Left lung (tissue), 10 donors: ENCODE data around the gene C1orf198. TPM values are rescaled to one million over a fixed set of nuclear protein-coding genes. Genes with fewer than 3 reads are reported as not detected.

Experiments
- ATAC-seq: fragments of 200-7000 bp; cut with Tn5 transposase; one replicate; pipeline ENCODE4 v1.9.1; 2020; ENCODE audit warnings: moderate library complexity
- DNase-seq, 4 donors: peaks; one replicate each; pipeline ENCODE4 v3.0.0-alpha.2; 2013 to 2020
- H3K27ac ChIP-seq, 2 donors: fragments of 200-600 bp; sonication (generic) in 1 of 2; one replicate each; pipeline versions ENCODE4 v1.5.0 to v1.8.0; 2020 to 2021
- H3K27me3 ChIP-seq, 2 donors: fragments of 200-600 bp; sonication (generic) in 1 of 2; one replicate each; pipeline versions ENCODE4 v1.5.0 to v1.8.0; 2020 to 2021
- H3K36me3 ChIP-seq, 2 donors: fragments of 200-600 bp; sonication (generic) in 1 of 2; one replicate each; pipeline versions ENCODE4 v1.5.0 to v1.8.0; 2020 to 2021
- H3K4me1 ChIP-seq, 2 donors: fragments of 200-600 bp; one replicate each; pipeline ENCODE4 v1.8.0; 2021
- H3K4me3 ChIP-seq, 2 donors: fragments of 200-600 bp; sonication (generic) in 1 of 2; one replicate each; pipeline versions ENCODE4 v1.5.0 to v1.8.0; 2020 to 2021; ENCODE audit warnings: mild to moderate bottlenecking in 1 of 2
- H3K9me3 ChIP-seq, 2 donors: fragments of 200-600 bp; sonication (generic) in 1 of 2; one replicate each; pipeline versions ENCODE4 v1.5.0 to v1.8.0; 2020 to 2021
- CTCF ChIP-seq, 2 donors: fragments of 200-600 bp; sonication (generic) in 1 of 2; IDR thresholded peaks; one replicate each; pipeline versions ENCODE4 v1.5.0 to v1.8.0; 2021; ENCODE audit warnings: antibody characterized with exemption in 2 of 2
- intact Hi-C, 2 donors: fragments of 100-400 bp; cut with DNase I; formaldehyde crosslinking; loops; one replicate each; pipeline versions ENCODE4 v1.11.2 to v1.14.2; 2022
- polyA plus RNA-seq, 6 donors: library from polyadenylated mRNA; unstranded; fragments of 120-200 nt; gene quantifications; one replicate each; pipeline ENCODE4 v1.2.1, GENCODE V29; 2013; ENCODE audit not compliant: insufficient read length in 6 of 6
- total RNA-seq, 2 donors: library from RNA; stranded (reverse); fragmentation: NEBNext Ultra II Directional; extraction: Animal tissue kit (Norgen Biotek cat#: 25700); gene quantifications; one replicate each; pipeline ENCODE4 v1.2.1, GENCODE V29; 2021
- donor health status: DM: no; HTN: yes; CAD: no.
- donor health status: DM: no; HTN: no; CAD: no.

Gene C1orf198
- total and polyA plus RNA-seq, 8 donors, result 36.2 to 116 (median 78.3) TPM

- DNase-seq (no peak), ATAC-seq (no peak)
- no peaks in the 10 kb centered on the region for H3K9me3 ChIP-seq
- no peak for TF ChIP-seq CTCF (IDR thresholded peaks at IDR 0.05)
- H3K4me1 ChIP-seq, result no peaks in the 10 kb centered on the region
- no peak overlapping the region for H3K27ac ChIP-seq
- H3K27me3 ChIP-seq, result no peaks in the 10 kb centered on the region
- H3K4me3 ChIP-seq, result no peak overlapping the region
- intact Hi-C loops, result no loop called here
- H3K36me3 ChIP-seq, result no peaks in the 10 kb centered on the region
These were observed 61.8 kb downstream of the C1orf198 start for GRCh38 chr1:230806552-230806951.

GRCh38 chr1:230804396-230804795, 63.9 kb downstream of the C1orf198 start:
- H3K9me3 ChIP-seq, result no peaks in the 10 kb centered on the region
- no peak for DNase-seq
- no peak for TF ChIP-seq CTCF (IDR thresholded peaks at IDR 0.05)
- no peak overlapping the region for H3K27ac ChIP-seq
- H3K27me3 ChIP-seq, result no peaks in the 10 kb centered on the region
- H3K36me3 ChIP-seq, result no peaks in the 10 kb centered on the region
- H3K4me3 ChIP-seq, result no peak overlapping the region
- intact Hi-C loops, result no loop called here
- no peaks in the 10 kb centered on the region for H3K4me1 ChIP-seq
- no peak for ATAC-seq

GRCh38 chr1:230800891-230801840, 67.2 kb downstream of the C1orf198 start:
- no peaks in the 10 kb centered on the region for H3K36me3 ChIP-seq
- TF ChIP-seq CTCF (IDR thresholded peaks at IDR 0.05), result no peak
- intact Hi-C loops, result no loop called here
- no peak overlapping the region for H3K4me3 ChIP-seq
- H3K27me3 ChIP-seq, result peaks cover 0 to 5% of the 10 kb centered on the region in 2 donors
- no peaks in the 10 kb centered on the region for H3K4me1 ChIP-seq
- no peak overlapping the region for H3K27ac ChIP-seq
- H3K9me3 ChIP-seq, result no peaks in the 10 kb centered on the region
- ATAC-seq (peak; percentile 33), DNase-seq (no peak)

- intact Hi-C loops, result loop anchor here in 1 of 2 donors (5.0 kb wide), 2 partner anchors 119 to 414 kb away; no protein-coding TSS in a partner anchor
- no peak for DNase-seq
- no peaks in the 10 kb centered on the region for H3K4me1 ChIP-seq
- H3K27ac ChIP-seq, result no peak overlapping the region
- H3K9me3 ChIP-seq, result no peaks in the 10 kb centered on the region
- ATAC-seq, result no peak
- TF ChIP-seq CTCF (IDR thresholded peaks at IDR 0.05), result no peak
- H3K36me3 ChIP-seq, result no peaks in the 10 kb centered on the region
- H3K4me3 ChIP-seq, result no peak overlapping the region
- H3K27me3 ChIP-seq, result peaks cover 0 to 5% of the 10 kb centered on the region in 2 donors
These were observed 69.8 kb downstream of the C1orf198 start for GRCh38 chr1:230798491-230798890.

GRCh38 chr1:230797942-230798365, 70.4 kb downstream of the C1orf198 start:
- DNase-seq (peak in 2 of 4 donors; percentile 59 to 77), ATAC-seq (peak; percentile 93)
- intact Hi-C loops, result loop anchor here in 1 of 2 donors (5.0 kb wide), 2 partner anchors 119 to 414 kb away; no protein-coding TSS in a partner anchor

More at GRCh38 chr1:230797942-230798365, 70.4 kb downstream of the C1orf198 start:
- H3K27ac ChIP-seq, result no peak overlapping the region
- no peaks in the 10 kb centered on the region for H3K9me3 ChIP-seq
- no peak overlapping the region for H3K4me3 ChIP-seq
- H3K4me1 ChIP-seq, result no peaks in the 10 kb centered on the region
- no peaks in the 10 kb centered on the region for H3K36me3 ChIP-seq
- TF ChIP-seq CTCF (IDR thresholded peaks at IDR 0.05), result peak; percentile 36 to 56
- H3K27me3 ChIP-seq, result peaks cover 0 to 5% of the 10 kb centered on the region in 2 donors
